Measurements from ENCODE around the gene CYP3A7. TPM values are rescaled to one million over a fixed set of nuclear protein-coding genes. Genes with fewer than 3 reads are reported as not detected.

CYP3A7 gene
- polyA plus RNA-seq, 3 donors = not detected

DNA sequence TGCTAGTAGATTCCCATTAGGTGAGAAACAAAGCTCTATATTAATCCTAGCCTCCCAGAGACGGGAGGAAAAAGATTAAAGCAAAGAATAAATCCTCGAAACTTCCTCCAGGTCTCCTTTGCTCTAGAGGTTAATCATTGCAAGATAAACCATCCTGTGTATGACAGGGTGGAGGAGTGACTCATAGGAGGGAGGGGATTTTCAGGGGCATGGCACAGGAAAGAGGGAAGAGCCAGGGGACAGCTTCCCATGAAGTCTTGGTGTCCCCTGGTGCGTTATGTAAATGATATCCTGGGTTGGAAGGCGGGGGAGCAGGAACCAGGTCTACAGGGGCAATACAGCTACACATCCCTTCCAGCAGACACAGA lies 56.0 kb downstream of the CYP3A7 start:
- Histone ChIP-seq H3K27me3 (ENCODE audit: control insufficient read depth in 2 of 2, insufficient read depth in 2 of 2, low read length in 2 of 2) (no peaks in the 10 kb centered on the region), H3K4me3 (replicated peaks in 1 of 3; ENCODE audit: low read depth in 2 of 3, low read length in 3 of 3) (no peak overlapping the region), H2AFZ (ENCODE audit: insufficient read depth, low read depth, low read length, poor library complexity, severe bottlenecking) (no peak overlapping the region), H3K36me3 (replicated peaks in 1 of 2; ENCODE audit: control insufficient read depth in 1 of 2, insufficient read depth in 2 of 2, low read length in 2 of 2) (no peaks in the 10 kb centered on the region), H3K27ac (ENCODE audit: low read depth in 1 of 2, low read length in 2 of 2) (no peak overlapping the region), H3K4me1 (ENCODE audit: control insufficient read depth in 1 of 2, insufficient read depth in 2 of 2, low read length in 2 of 2) (no peaks in the 10 kb centered on the region), H4K20me1 (ENCODE audit: insufficient read depth, low read length) (no peaks in the 10 kb centered on the region), H3K79me2 (ENCODE audit: insufficient read depth, low read length) (no peaks in the 10 kb centered on the region), H3K9ac (ENCODE audit: insufficient read depth, low read length, poor library complexity, severe bottlenecking) (no peak overlapping the region), H3K4me2 (replicated peaks; ENCODE audit: extremely low read depth, low read length, poor library complexity, severe bottlenecking) (no peak overlapping the region), H3K9me3 (replicated peaks in 1 of 2; ENCODE audit: control insufficient read depth in 1 of 2, insufficient read depth in 1 of 2, low read length in 2 of 2) (peaks cover 0 to 3% of the 10 kb centered on the region in 2 donors)
- WGBS (ENCODE audit: insufficient coverage) = 67% methylated on average over 1 of the region's 4 CpGs
- no peaks in the 10 kb centered on the region for H3K4me1 Mint-ChIP-seq
- DNase-seq = peak in 1 of 3 donors; percentile 10
- TF ChIP-seq, protein P1, sequence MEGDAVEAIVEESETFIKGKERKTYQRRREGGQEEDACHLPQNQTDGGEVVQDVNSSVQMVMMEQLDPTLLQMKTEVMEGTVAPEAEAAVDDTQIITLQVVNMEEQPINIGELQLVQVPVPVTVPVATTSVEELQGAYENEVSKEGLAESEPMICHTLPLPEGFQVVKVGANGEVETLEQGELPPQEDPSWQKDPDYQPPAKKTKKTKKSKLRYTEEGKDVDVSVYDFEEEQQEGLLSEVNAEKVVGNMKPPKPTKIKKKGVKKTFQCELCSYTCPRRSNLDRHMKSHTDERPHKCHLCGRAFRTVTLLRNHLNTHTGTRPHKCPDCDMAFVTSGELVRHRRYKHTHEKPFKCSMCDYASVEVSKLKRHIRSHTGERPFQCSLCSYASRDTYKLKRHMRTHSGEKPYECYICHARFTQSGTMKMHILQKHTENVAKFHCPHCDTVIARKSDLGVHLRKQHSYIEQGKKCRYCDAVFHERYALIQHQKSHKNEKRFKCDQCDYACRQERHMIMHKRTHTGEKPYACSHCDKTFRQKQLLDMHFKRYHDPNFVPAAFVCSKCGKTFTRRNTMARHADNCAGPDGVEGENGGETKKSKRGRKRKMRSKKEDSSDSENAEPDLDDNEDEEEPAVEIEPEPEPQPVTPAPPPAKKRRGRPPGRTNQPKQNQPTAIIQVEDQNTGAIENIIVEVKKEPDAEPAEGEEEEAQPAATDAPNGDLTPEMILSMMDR (IDR thresholded peaks at IDR 0.05) = no peak
- no peaks in the 10 kb centered on the region for H3K36me3 Mint-ChIP-seq
- H3K27me3 Mint-ChIP-seq (ENCODE audit: low read depth in 3 of 3) = peaks cover 0 to 4% (median 2%) of the 10 kb centered on the region in 3 donors
- no peak overlapping the region for H3K4me3 Mint-ChIP-seq
- intact Hi-C loops (cut with micrococcal nuclease) = no loop called here
- no peak overlapping the region for H3K27ac Mint-ChIP-seq
- peaks cover 0 to 14% (median 3%) of the 10 kb centered on the region in 7 donors for H3K9me3 Mint-ChIP-seq

DNA sequence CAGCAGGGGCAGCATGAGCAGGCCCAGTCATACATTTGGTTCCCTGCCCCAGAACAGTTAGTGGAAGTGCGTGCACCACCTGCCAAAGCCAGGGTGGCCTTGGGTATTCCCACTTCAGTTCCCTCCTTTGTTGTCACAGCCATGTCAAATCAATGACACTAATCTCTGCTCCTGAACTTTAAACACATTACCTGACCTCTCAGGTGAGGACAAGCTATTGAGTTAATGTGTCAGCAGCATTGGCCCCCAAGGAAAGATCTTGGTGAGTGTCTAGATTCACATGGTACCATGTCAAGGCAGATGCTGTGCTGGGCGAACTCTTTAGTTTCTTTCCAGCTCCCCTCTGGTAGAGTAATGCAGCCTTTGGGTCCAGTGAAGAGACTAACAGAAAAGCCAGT lies 57.3 kb downstream of the CYP3A7 start:
- no peak overlapping the region for H3K9ac ChIP-seq (ENCODE audit: insufficient read depth, low read length, poor library complexity, severe bottlenecking)
- no peak overlapping the region for H3K4me2 ChIP-seq (replicated peaks; ENCODE audit: extremely low read depth, low read length, poor library complexity, severe bottlenecking)
- 85% methylated on average over 2 of the region's 2 CpGs for WGBS (ENCODE audit: insufficient coverage)
- H3K9me3 Mint-ChIP-seq = peaks cover 0 to 9% (median 2%) of the 10 kb centered on the region in 7 donors
- no peaks in the 10 kb centered on the region for H4K20me1 ChIP-seq (ENCODE audit: insufficient read depth, low read length)
- TF ChIP-seq, protein P1 (IDR thresholded peaks at IDR 0.05) = no peak
- H3K27ac Mint-ChIP-seq = no peak overlapping the region
- no peaks in the 10 kb centered on the region for H3K27me3 ChIP-seq (ENCODE audit: control insufficient read depth in 2 of 2, insufficient read depth in 2 of 2, low read length in 2 of 2)
- no peaks in the 10 kb centered on the region for H3K36me3 ChIP-seq (replicated peaks in 1 of 2; ENCODE audit: control insufficient read depth in 1 of 2, insufficient read depth in 2 of 2, low read length in 2 of 2)
- peaks cover 0 to 4% (median 2%) of the 10 kb centered on the region in 3 donors for H3K27me3 Mint-ChIP-seq (ENCODE audit: low read depth in 3 of 3)
- peaks cover 11% of the 10 kb centered on the region for H3K4me1 Mint-ChIP-seq
- peaks cover 1 to 2% of the 10 kb centered on the region in 2 donors for H3K4me1 ChIP-seq (ENCODE audit: control insufficient read depth in 1 of 2, insufficient read depth in 2 of 2, low read length in 2 of 2)
- H2AFZ ChIP-seq (ENCODE audit: insufficient read depth, low read depth, low read length, poor library complexity, severe bottlenecking) = no peak overlapping the region
- peaks cover 0 to 3% of the 10 kb centered on the region in 2 donors for H3K9me3 ChIP-seq (replicated peaks in 1 of 2; ENCODE audit: control insufficient read depth in 1 of 2, insufficient read depth in 1 of 2, low read length in 2 of 2)
- no peak overlapping the region for H3K4me3 ChIP-seq (replicated peaks in 1 of 3; ENCODE audit: low read depth in 2 of 3, low read length in 3 of 3)
- H3K27ac ChIP-seq (ENCODE audit: low read depth in 1 of 2, low read length in 2 of 2) = no peak overlapping the region
- DNase-seq = no peak
- no peaks in the 10 kb centered on the region for H3K36me3 Mint-ChIP-seq
- H3K79me2 ChIP-seq (ENCODE audit: insufficient read depth, low read length) = no peaks in the 10 kb centered on the region
- intact Hi-C loops (cut with micrococcal nuclease) = no loop called here
- H3K4me3 Mint-ChIP-seq = no peak overlapping the region

Measured in CD14-positive monocyte (primary cell).